Upper lobe of left lung (tissue), 4 donors: ENCODE data around the gene SEM1.

Experiments used
- POLR2AphosphoS5 ChIP-seq, 2 donors: sonication (generic); formaldehyde crosslinking; IDR thresholded peaks; one replicate each; pipeline ENCODE4 v1.5.1; 2017; ENCODE audit warnings: antibody characterized with exemption in 2 of 2
- TF ChIP-seq, protein P1 (sequence below), 6 experiments: fragments of 450-650 bp in 4 of 6; fragments of 200-600 bp in 2 of 6; sonication (generic) in 2 of 6; IDR thresholded peaks; one replicate each; pipeline ENCODE4 v1.5.1; 2016 to 2019; ENCODE audit warnings: antibody characterized with exemption in 6 of 6

DNA sequence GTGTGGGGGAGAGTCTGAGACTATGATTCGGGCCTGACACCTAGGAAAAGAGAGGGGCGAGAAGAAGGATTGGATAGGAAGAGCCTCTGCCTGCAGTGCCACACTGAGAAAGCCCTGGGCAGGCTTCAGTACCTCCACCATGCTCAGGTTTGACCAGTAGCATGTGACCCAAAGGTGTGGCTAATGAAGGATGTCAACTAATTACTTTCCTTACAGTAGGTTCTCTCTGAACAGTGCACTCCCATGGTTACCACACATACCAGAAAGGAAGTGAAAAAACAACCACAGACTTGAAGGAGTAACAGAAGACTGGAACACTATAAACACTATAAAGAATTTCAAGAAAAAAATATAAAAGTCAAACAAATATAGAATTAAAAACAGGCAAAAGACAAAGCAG, 46.2 kb downstream of the SEM1 start:
- TF ChIP-seq, protein P1, sequence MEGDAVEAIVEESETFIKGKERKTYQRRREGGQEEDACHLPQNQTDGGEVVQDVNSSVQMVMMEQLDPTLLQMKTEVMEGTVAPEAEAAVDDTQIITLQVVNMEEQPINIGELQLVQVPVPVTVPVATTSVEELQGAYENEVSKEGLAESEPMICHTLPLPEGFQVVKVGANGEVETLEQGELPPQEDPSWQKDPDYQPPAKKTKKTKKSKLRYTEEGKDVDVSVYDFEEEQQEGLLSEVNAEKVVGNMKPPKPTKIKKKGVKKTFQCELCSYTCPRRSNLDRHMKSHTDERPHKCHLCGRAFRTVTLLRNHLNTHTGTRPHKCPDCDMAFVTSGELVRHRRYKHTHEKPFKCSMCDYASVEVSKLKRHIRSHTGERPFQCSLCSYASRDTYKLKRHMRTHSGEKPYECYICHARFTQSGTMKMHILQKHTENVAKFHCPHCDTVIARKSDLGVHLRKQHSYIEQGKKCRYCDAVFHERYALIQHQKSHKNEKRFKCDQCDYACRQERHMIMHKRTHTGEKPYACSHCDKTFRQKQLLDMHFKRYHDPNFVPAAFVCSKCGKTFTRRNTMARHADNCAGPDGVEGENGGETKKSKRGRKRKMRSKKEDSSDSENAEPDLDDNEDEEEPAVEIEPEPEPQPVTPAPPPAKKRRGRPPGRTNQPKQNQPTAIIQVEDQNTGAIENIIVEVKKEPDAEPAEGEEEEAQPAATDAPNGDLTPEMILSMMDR (IDR thresholded peaks at IDR 0.05) = no peak
- TF ChIP-seq POLR2AphosphoS5 (IDR thresholded peaks at IDR 0.05) = no peak
